OCI-LY1 (cell line): ENCODE measurements around the gene SPINK2.

Experiments used
- CTCF ChIP-seq: fragments of 200-600 bp; sonication (generic), shearing (Covaris generic); IDR thresholded peaks from 2 replicates; pipeline ENCODE4 v1.5.1; 2017; ENCODE audit warnings: mild to moderate bottlenecking, antibody characterized with exemption, low read length, moderate library complexity, mixed read lengths
- EZH2 ChIP-seq: fragments of 200-600 bp; sonication (generic), shearing (Covaris generic); IDR thresholded peaks from 2 replicates; pipeline ENCODE4 v1.8.0; 2017; ENCODE audit warnings: borderline replicate concordance, mixed run types, mild to moderate bottlenecking, antibody characterized with exemption, low read length, moderate library complexity, mixed read lengths

DNA sequence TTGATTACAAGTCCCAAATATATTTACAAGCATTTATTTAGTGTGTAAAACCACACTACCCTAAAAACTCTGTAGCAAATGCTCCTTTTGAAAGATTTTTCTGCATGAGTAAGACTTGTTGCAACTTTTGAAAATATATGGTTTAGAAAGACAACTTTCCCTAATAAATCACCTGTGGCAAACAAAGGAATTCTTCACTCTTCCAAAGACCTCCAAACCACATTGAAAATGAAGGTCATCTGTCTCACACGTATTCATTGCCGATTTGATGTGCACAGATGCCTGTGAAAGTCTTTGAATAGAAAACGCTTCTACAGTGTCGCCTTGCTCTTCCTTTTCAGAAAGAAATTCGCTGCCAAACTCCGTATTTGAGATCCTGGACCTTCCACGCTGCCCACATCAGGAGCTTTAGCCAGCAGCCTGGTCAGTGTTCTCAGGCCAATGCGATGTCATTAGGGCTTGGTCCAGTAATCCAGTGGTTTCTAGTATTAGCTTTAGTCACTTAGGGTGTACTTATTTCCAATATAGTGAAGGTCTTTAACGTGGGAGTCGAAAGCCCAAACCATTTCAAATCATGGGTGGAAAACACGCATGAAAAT lies 22.2 kb downstream of the SPINK2 start:
- no peak for TF ChIP-seq CTCF
- TF ChIP-seq EZH2: no peak
